ENCODE measurements around the gene UMODL1. TPM values are rescaled to one million over a fixed set of nuclear protein-coding genes. Genes with fewer than 3 reads are reported as not detected.

The UMODL1 gene
- total RNA-seq, 1 experiment from 2014 or later, result 0.20 TPM

GRCh38 chr21:42146273-42146805 lies 75.2 kb downstream of the UMODL1 start:
- intact Hi-C loops (cut with micrococcal nuclease; ENCODE audit: unreplicated experiment), result no loop called here
- no peaks in the 10 kb centered on the region for H3K36me3 Mint-ChIP-seq (ENCODE audit: insufficient read depth, unreplicated experiment)
- H3K27ac Mint-ChIP-seq (ENCODE audit: unreplicated experiment), result no peak overlapping the region
- H3K9me3 Mint-ChIP-seq (ENCODE audit: unreplicated experiment), result no peaks in the 10 kb centered on the region
- H3K9me3 ChIP-seq, result no peaks in the 10 kb centered on the region
- no TSS peak for BruUV-seq (replicated peaks)
- peaks cover 10% of the 10 kb centered on the region for H3K4me1 Mint-ChIP-seq (ENCODE audit: low read depth, unreplicated experiment)
- no peaks in the 10 kb centered on the region; the same call in 1 of the 2 replicates for H3K4me1 ChIP-seq
- H3K36me3 ChIP-seq (ENCODE audit: control insufficient read depth, insufficient read depth, low read length), result no peaks in the 10 kb centered on the region
- no peak overlapping the region for H3K4me3 ChIP-seq (ENCODE audit: low read depth, low read length)
- TF ChIP-seq CTCF (IDR thresholded peaks at IDR 0.05; ENCODE audit: insufficient read depth in 1 of 2, low read depth in 1 of 2, low read length in 1 of 2, severe bottlenecking in 1 of 2, unreplicated experiment in 1 of 2), result no peak
- no peaks in the 10 kb centered on the region for H3K27me3 ChIP-seq (replicated peaks; ENCODE audit: control insufficient read depth, insufficient read depth, low read length)
- POLR2A ChIA-PET, result no interaction called here
- peak in 1 of 2 experiments; percentile 17 for DNase-seq
- H3K27me3 Mint-ChIP-seq (ENCODE audit: insufficient read depth, unreplicated experiment), result no peaks in the 10 kb centered on the region
- CTCF ChIA-PET, result interaction anchor here (0.9 to 1.6 kb wide), 6 partner anchors 21 to 235 kb away, joined by 3 to 7 read pairs (median 4); partner anchors contain the start of gene ABCG1
- no peak overlapping the region for H3K4me3 Mint-ChIP-seq (ENCODE audit: unreplicated experiment)

GRCh38 chr21:42146821-42147220 lies 75.7 kb downstream of the UMODL1 start:
- POLR2A ChIA-PET, result no interaction called here
- Mint-ChIP-seq H3K27me3 (ENCODE audit: insufficient read depth, unreplicated experiment) (no peaks in the 10 kb centered on the region), H3K9me3 (ENCODE audit: unreplicated experiment) (no peaks in the 10 kb centered on the region), H3K4me1 (ENCODE audit: low read depth, unreplicated experiment) (peaks cover 10% of the 10 kb centered on the region), H3K36me3 (ENCODE audit: insufficient read depth, unreplicated experiment) (no peaks in the 10 kb centered on the region), H3K4me3 (ENCODE audit: unreplicated experiment) (no peak overlapping the region), H3K27ac (ENCODE audit: unreplicated experiment) (no peak overlapping the region)
- CTCF ChIA-PET, result interaction anchor here (0.6 kb wide), 2 partner anchors 101 to 824 kb away, joined by 3 to 10 read pairs; no protein-coding TSS in a partner anchor
- TF ChIP-seq CTCF (IDR thresholded peaks at IDR 0.05; ENCODE audit: insufficient read depth in 1 of 2, low read depth in 1 of 2, low read length in 1 of 2, severe bottlenecking in 1 of 2, unreplicated experiment in 1 of 2), result no peak
- no peaks in the 10 kb centered on the region for H3K36me3 ChIP-seq (ENCODE audit: control insufficient read depth, insufficient read depth, low read length)
- H3K4me3 ChIP-seq (ENCODE audit: low read depth, low read length), result no peak overlapping the region
- no TSS peak for BruUV-seq (replicated peaks)
- DNase-seq, result peak in 1 of 2 experiments; percentile 28
- no peaks in the 10 kb centered on the region; the same call in 1 of the 2 replicates for H3K4me1 ChIP-seq
- no peaks in the 10 kb centered on the region for H3K9me3 ChIP-seq
- H3K27me3 ChIP-seq (replicated peaks; ENCODE audit: control insufficient read depth, insufficient read depth, low read length), result no peaks in the 10 kb centered on the region
- intact Hi-C loops (cut with micrococcal nuclease; ENCODE audit: unreplicated experiment), result no loop called here

- Histone ChIP-seq H3K27me3 (replicated peaks; ENCODE audit: control insufficient read depth, insufficient read depth, low read length) (no peaks in the 10 kb centered on the region), H3K4me3 (ENCODE audit: low read depth, low read length) (no peak overlapping the region), H3K36me3 (ENCODE audit: control insufficient read depth, insufficient read depth, low read length) (no peaks in the 10 kb centered on the region), H3K4me1 (no peaks in the 10 kb centered on the region; the same call in 1 of the 2 replicates), H3K9me3 (no peaks in the 10 kb centered on the region)
- ChIA-PET POLR2A (no interaction called here), CTCF (interaction anchor here (0.6 kb wide), 2 partner anchors 102 to 825 kb away, joined by 3 to 10 read pairs; no protein-coding TSS in a partner anchor)
- DNase-seq, result peak in 1 of 2 experiments; percentile 24
- no peaks in the 10 kb centered on the region for H3K9me3 Mint-ChIP-seq (ENCODE audit: unreplicated experiment)
- peaks cover 10% of the 10 kb centered on the region for H3K4me1 Mint-ChIP-seq (ENCODE audit: low read depth, unreplicated experiment)
- no peak overlapping the region for H3K27ac Mint-ChIP-seq (ENCODE audit: unreplicated experiment)
- no peaks in the 10 kb centered on the region for H3K36me3 Mint-ChIP-seq (ENCODE audit: insufficient read depth, unreplicated experiment)
- TF ChIP-seq CTCF (IDR thresholded peaks at IDR 0.05; ENCODE audit: insufficient read depth in 1 of 2, low read depth in 1 of 2, low read length in 1 of 2, severe bottlenecking in 1 of 2, unreplicated experiment in 1 of 2), result no peak
- no peak overlapping the region for H3K4me3 Mint-ChIP-seq (ENCODE audit: unreplicated experiment)
- no peaks in the 10 kb centered on the region for H3K27me3 Mint-ChIP-seq (ENCODE audit: insufficient read depth, unreplicated experiment)
- intact Hi-C loops (cut with micrococcal nuclease; ENCODE audit: unreplicated experiment), result no loop called here
- no TSS peak for BruUV-seq (replicated peaks)
These were observed 76.4 kb downstream of the UMODL1 start for GRCh38 chr21:42147386-42148020.
